Transverse colon (tissue), 4 donors: Measurements from ENCODE around the gene WDHD1.

Source experiments
- POLR2A ChIP-seq: fragments of 450-650 bp; IDR thresholded peaks from one replicate; pipeline ENCODE4 v1.6.1; 2016; ENCODE audit warnings: antibody characterized with exemption, mild to moderate bottlenecking, moderate library complexity
- POLR2AphosphoS5 ChIP-seq, 3 donors: sonication (generic); formaldehyde crosslinking; IDR thresholded peaks; one replicate each; pipeline ENCODE4 v1.6.1; 2016; ENCODE audit warnings: antibody characterized with exemption in 3 of 3
- TF ChIP-seq, protein P1 (sequence below), 5 experiments: fragments of 200-600 bp in 3 of 5; fragments of 450-650 bp in 2 of 5; sonication (generic) in 3 of 5; IDR thresholded peaks; 1 replicate in 2 of 5; 2 replicates in 3 of 5; pipeline ENCODE4 v1.5.1; 2016 to 2017; ENCODE audit warnings: antibody characterized with exemption in 5 of 5, inconsistent platforms in 3 of 5, mild to moderate bottlenecking in 2 of 5, moderate library complexity in 1 of 5

DNA sequence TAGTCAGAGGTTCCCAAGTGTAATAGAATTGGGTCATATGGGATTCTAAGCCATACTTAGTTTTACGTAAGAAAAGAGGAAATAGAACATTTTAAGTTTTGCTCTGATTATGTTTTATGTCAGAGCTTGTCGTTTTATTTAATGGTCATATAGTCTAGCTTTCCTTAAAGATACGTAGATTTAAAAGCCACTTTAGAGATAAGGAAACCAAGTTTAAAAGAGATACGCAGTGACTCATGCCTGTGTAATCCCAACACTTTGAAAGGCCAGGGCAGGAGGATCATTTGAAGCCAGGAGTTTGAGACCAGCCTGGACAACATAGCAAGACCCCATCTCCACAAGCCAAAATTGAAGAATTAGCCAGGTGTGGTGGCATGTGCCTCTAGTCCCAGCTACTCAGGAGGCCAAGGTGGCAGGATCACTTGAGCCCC lies 44.1 kb upstream of the WDHD1 start:
- peak in 1 of 3 donors; percentile 22 for TF ChIP-seq POLR2AphosphoS5 (IDR thresholded peaks at IDR 0.05)
- TF ChIP-seq, protein P1, sequence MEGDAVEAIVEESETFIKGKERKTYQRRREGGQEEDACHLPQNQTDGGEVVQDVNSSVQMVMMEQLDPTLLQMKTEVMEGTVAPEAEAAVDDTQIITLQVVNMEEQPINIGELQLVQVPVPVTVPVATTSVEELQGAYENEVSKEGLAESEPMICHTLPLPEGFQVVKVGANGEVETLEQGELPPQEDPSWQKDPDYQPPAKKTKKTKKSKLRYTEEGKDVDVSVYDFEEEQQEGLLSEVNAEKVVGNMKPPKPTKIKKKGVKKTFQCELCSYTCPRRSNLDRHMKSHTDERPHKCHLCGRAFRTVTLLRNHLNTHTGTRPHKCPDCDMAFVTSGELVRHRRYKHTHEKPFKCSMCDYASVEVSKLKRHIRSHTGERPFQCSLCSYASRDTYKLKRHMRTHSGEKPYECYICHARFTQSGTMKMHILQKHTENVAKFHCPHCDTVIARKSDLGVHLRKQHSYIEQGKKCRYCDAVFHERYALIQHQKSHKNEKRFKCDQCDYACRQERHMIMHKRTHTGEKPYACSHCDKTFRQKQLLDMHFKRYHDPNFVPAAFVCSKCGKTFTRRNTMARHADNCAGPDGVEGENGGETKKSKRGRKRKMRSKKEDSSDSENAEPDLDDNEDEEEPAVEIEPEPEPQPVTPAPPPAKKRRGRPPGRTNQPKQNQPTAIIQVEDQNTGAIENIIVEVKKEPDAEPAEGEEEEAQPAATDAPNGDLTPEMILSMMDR (IDR thresholded peaks at IDR 0.05): no peak
- TF ChIP-seq POLR2A: no peak
